ENCODE measurements around the gene ACACB.

ACACB gene

GRCh38 chr12:109124878-109125648 is 8.7 kb downstream of the ACACB start:
- Histone ChIP-seq H3K36me3 (ENCODE audit: control insufficient read depth, insufficient read depth, low read length) (no peaks in the 10 kb centered on the region), H3K4me3 (ENCODE audit: insufficient read depth, low read depth, low read length) (no peak overlapping the region), H3K9me3 (ENCODE audit: control insufficient read depth, low read length) (no peaks in the 10 kb centered on the region), H3K4me1 (ENCODE audit: control insufficient read depth, insufficient read depth, low read length) (no peaks in the 10 kb centered on the region), H3K27ac (ENCODE audit: insufficient read depth, low read depth, low read length, poor library complexity, severe bottlenecking) (no peak overlapping the region), H3K27me3 (ENCODE audit: control insufficient read depth, insufficient read depth, low read length, poor library complexity, severe bottlenecking) (no peaks in the 10 kb centered on the region)
- WGBS, 2 experiments = 91 to 92% methylated on average over 12 of the region's 12 CpGs

GRCh38 chr12:109125791-109126190 is 9.4 kb downstream of the ACACB start:
- 90 to 93% methylated on average over 7 of the region's 7 CpGs for WGBS, 2 experiments
- H3K4me3 ChIP-seq (ENCODE audit: insufficient read depth, low read depth, low read length) = no peak overlapping the region
- H3K27ac ChIP-seq (ENCODE audit: insufficient read depth, low read depth, low read length, poor library complexity, severe bottlenecking) = no peak overlapping the region
- no peaks in the 10 kb centered on the region for H3K36me3 ChIP-seq (ENCODE audit: control insufficient read depth, insufficient read depth, low read length)
- no peaks in the 10 kb centered on the region for H3K27me3 ChIP-seq (ENCODE audit: control insufficient read depth, insufficient read depth, low read length, poor library complexity, severe bottlenecking)
- no peaks in the 10 kb centered on the region for H3K9me3 ChIP-seq (ENCODE audit: control insufficient read depth, low read length)
- H3K4me1 ChIP-seq (ENCODE audit: control insufficient read depth, insufficient read depth, low read length) = no peaks in the 10 kb centered on the region

GRCh38 chr12:109126784-109127183 is 10.4 kb downstream of the ACACB start:
- Histone ChIP-seq H3K27me3 (ENCODE audit: control insufficient read depth, insufficient read depth, low read length, poor library complexity, severe bottlenecking) (no peaks in the 10 kb centered on the region), H3K4me1 (ENCODE audit: control insufficient read depth, insufficient read depth, low read length) (no peaks in the 10 kb centered on the region), H3K27ac (ENCODE audit: insufficient read depth, low read depth, low read length, poor library complexity, severe bottlenecking) (no peak overlapping the region), H3K36me3 (ENCODE audit: control insufficient read depth, insufficient read depth, low read length) (no peaks in the 10 kb centered on the region), H3K9me3 (ENCODE audit: control insufficient read depth, low read length) (no peaks in the 10 kb centered on the region), H3K4me3 (ENCODE audit: insufficient read depth, low read depth, low read length) (no peak overlapping the region)
- 94 to 96% methylated on average over 3 of the region's 3 CpGs for WGBS, 2 experiments

- 81 to 82% methylated on average over 13 of the region's 13 CpGs for WGBS, 2 experiments
- no peak overlapping the region for H3K27ac ChIP-seq (ENCODE audit: insufficient read depth, low read depth, low read length, poor library complexity, severe bottlenecking)
- no peaks in the 10 kb centered on the region for H3K36me3 ChIP-seq (ENCODE audit: control insufficient read depth, insufficient read depth, low read length)
These were observed 11.3 kb downstream of the ACACB start for GRCh38 chr12:109127533-109128242.

GRCh38 chr12:109130297-109131153 is 14.1 kb downstream of the ACACB start:
- H3K9me3 ChIP-seq (ENCODE audit: control insufficient read depth, low read length) = no peaks in the 10 kb centered on the region
- H3K27me3 ChIP-seq (ENCODE audit: control insufficient read depth, insufficient read depth, low read length, poor library complexity, severe bottlenecking) = no peaks in the 10 kb centered on the region
- H3K27ac ChIP-seq (ENCODE audit: insufficient read depth, low read depth, low read length, poor library complexity, severe bottlenecking) = no peak overlapping the region
- H3K4me1 ChIP-seq (ENCODE audit: control insufficient read depth, insufficient read depth, low read length) = no peaks in the 10 kb centered on the region
- H3K36me3 ChIP-seq (ENCODE audit: control insufficient read depth, insufficient read depth, low read length) = no peaks in the 10 kb centered on the region
- H3K4me3 ChIP-seq (ENCODE audit: insufficient read depth, low read depth, low read length) = no peak overlapping the region
- 93 to 95% methylated on average over 15 of the region's 15 CpGs for WGBS, 2 experiments

More at GRCh38 chr12:109127533-109128242, 11.3 kb downstream of the ACACB start:
- no peaks in the 10 kb centered on the region for H3K4me1 ChIP-seq (ENCODE audit: control insufficient read depth, insufficient read depth, low read length)
- H3K9me3 ChIP-seq (ENCODE audit: control insufficient read depth, low read length) = no peaks in the 10 kb centered on the region
- no peak overlapping the region for H3K4me3 ChIP-seq (ENCODE audit: insufficient read depth, low read depth, low read length)
- H3K27me3 ChIP-seq (ENCODE audit: control insufficient read depth, insufficient read depth, low read length, poor library complexity, severe bottlenecking) = no peaks in the 10 kb centered on the region

- Histone ChIP-seq H3K9me3 (ENCODE audit: control insufficient read depth, low read length) (no peaks in the 10 kb centered on the region), H3K4me3 (ENCODE audit: insufficient read depth, low read depth, low read length) (no peak overlapping the region), H3K4me1 (ENCODE audit: control insufficient read depth, insufficient read depth, low read length) (no peaks in the 10 kb centered on the region), H3K27ac (ENCODE audit: insufficient read depth, low read depth, low read length, poor library complexity, severe bottlenecking) (no peak overlapping the region), H3K36me3 (ENCODE audit: control insufficient read depth, insufficient read depth, low read length) (no peaks in the 10 kb centered on the region), H3K27me3 (ENCODE audit: control insufficient read depth, insufficient read depth, low read length, poor library complexity, severe bottlenecking) (no peaks in the 10 kb centered on the region)
- WGBS, 2 experiments = 77 to 79% methylated on average over 24 of the region's 24 CpGs
These were observed 15.0 kb downstream of the ACACB start for GRCh38 chr12:109131154-109132050.

GRCh38 chr12:109134186-109134917 is 18.0 kb downstream of the ACACB start:
- H3K4me1 ChIP-seq (ENCODE audit: control insufficient read depth, insufficient read depth, low read length) = no peaks in the 10 kb centered on the region
- H3K27me3 ChIP-seq (ENCODE audit: control insufficient read depth, insufficient read depth, low read length, poor library complexity, severe bottlenecking) = no peaks in the 10 kb centered on the region
- no peaks in the 10 kb centered on the region for H3K9me3 ChIP-seq (ENCODE audit: control insufficient read depth, low read length)
- H3K27ac ChIP-seq (ENCODE audit: insufficient read depth, low read depth, low read length, poor library complexity, severe bottlenecking) = no peak overlapping the region
- WGBS, 2 experiments = 64 to 70% methylated on average over 6 of the region's 6 CpGs
- H3K36me3 ChIP-seq (ENCODE audit: control insufficient read depth, insufficient read depth, low read length) = no peaks in the 10 kb centered on the region
- no peak overlapping the region for H3K4me3 ChIP-seq (ENCODE audit: insufficient read depth, low read depth, low read length)

GRCh38 chr12:109137055-109137454 is 20.7 kb downstream of the ACACB start:
- H3K4me3 ChIP-seq (ENCODE audit: insufficient read depth, low read depth, low read length) = no peak overlapping the region
- H3K27ac ChIP-seq (ENCODE audit: insufficient read depth, low read depth, low read length, poor library complexity, severe bottlenecking) = no peak overlapping the region
- WGBS, 2 experiments = 86 to 89% methylated on average over 2 of the region's 2 CpGs
- H3K36me3 ChIP-seq (ENCODE audit: control insufficient read depth, insufficient read depth, low read length) = no peaks in the 10 kb centered on the region
- no peaks in the 10 kb centered on the region for H3K9me3 ChIP-seq (ENCODE audit: control insufficient read depth, low read length)
- H3K4me1 ChIP-seq (ENCODE audit: control insufficient read depth, insufficient read depth, low read length) = no peaks in the 10 kb centered on the region
- H3K27me3 ChIP-seq (ENCODE audit: control insufficient read depth, insufficient read depth, low read length, poor library complexity, severe bottlenecking) = no peaks in the 10 kb centered on the region

- no peaks in the 10 kb centered on the region for H3K9me3 ChIP-seq (ENCODE audit: control insufficient read depth, low read length)
- 91 to 92% methylated on average over 9 of the region's 9 CpGs for WGBS, 2 experiments
These were observed 23.0 kb downstream of the ACACB start for GRCh38 chr12:109139360-109139759.

More at GRCh38 chr12:109139360-109139759, 23.0 kb downstream of the ACACB start:
- Histone ChIP-seq H3K27ac (ENCODE audit: insufficient read depth, low read depth, low read length, poor library complexity, severe bottlenecking) (no peak overlapping the region), H3K4me1 (ENCODE audit: control insufficient read depth, insufficient read depth, low read length) (no peaks in the 10 kb centered on the region), H3K4me3 (ENCODE audit: insufficient read depth, low read depth, low read length) (no peak overlapping the region), H3K27me3 (ENCODE audit: control insufficient read depth, insufficient read depth, low read length, poor library complexity, severe bottlenecking) (no peaks in the 10 kb centered on the region), H3K36me3 (ENCODE audit: control insufficient read depth, insufficient read depth, low read length) (no peaks in the 10 kb centered on the region)

Data from ectodermal cell (in vitro differentiated cells).